NCI-H1105 treated with DMSO at 0.1 percent for 48 hours (cell line): ENCODE results near the gene HTRA3.

Experiments used
- DNase-seq: peaks from one replicate; lab custom pipeline; 2025; lab: John Stamatoyannopoulos, UW

Gene HTRA3

GRCh38 chr4:8293131-8293975 is 23.8 kb downstream of the HTRA3 start:
- no peak for DNase-seq

- DNase-seq: no peak
Observed at GRCh38 chr4:8294036-8294435, 24.5 kb downstream of the HTRA3 start.

- no peak for DNase-seq
Observed at GRCh38 chr4:8294775-8295174, 25.2 kb downstream of the HTRA3 start.

GRCh38 chr4:8295471-8295870 is 25.9 kb downstream of the HTRA3 start:
- DNase-seq: no peak

- DNase-seq: no peak
Observed at GRCh38 chr4:8296491-8296890, 26.9 kb downstream of the HTRA3 start.

- DNase-seq: no peak
Observed at GRCh38 chr4:8297141-8297601, 27.6 kb downstream of the HTRA3 start.

GRCh38 chr4:8297691-8298485 is 28.3 kb downstream of the HTRA3 start:
- no peak for DNase-seq

GRCh38 chr4:8300832-8301231 is 31.3 kb downstream of the HTRA3 start:
- no peak for DNase-seq

GRCh38 chr4:8301851-8302730 is 32.5 kb downstream of the HTRA3 start:
- DNase-seq: no peak

- DNase-seq: no peak
Observed at GRCh38 chr4:8303081-8303480, 33.5 kb downstream of the HTRA3 start.

GRCh38 chr4:8303485-8304281 is 34.1 kb downstream of the HTRA3 start:
- DNase-seq: no peak

- no peak for DNase-seq
Observed at GRCh38 chr4:8304827-8305695, 35.5 kb downstream of the HTRA3 start.

GRCh38 chr4:8305851-8306471 is 36.4 kb downstream of the HTRA3 start:
- no peak for DNase-seq

- no peak for DNase-seq
Observed at GRCh38 chr4:8306511-8307021, 37.0 kb downstream of the HTRA3 start.

GRCh38 chr4:8307121-8307520 is 37.6 kb downstream of the HTRA3 start:
- DNase-seq: no peak

- no peak for DNase-seq
Observed at GRCh38 chr4:8307714-8308113, 38.2 kb downstream of the HTRA3 start.

- no peak for DNase-seq
Observed at GRCh38 chr4:8308144-8308543, 38.6 kb downstream of the HTRA3 start.

- DNase-seq: no peak
Observed at GRCh38 chr4:8308856-8309771, 39.6 kb downstream of the HTRA3 start.

GRCh38 chr4:8310306-8310705 is 40.8 kb downstream of the HTRA3 start:
- DNase-seq: no peak
